Measurements from ENCODE around the gene DYNLT3. TPM values are rescaled to one million over a fixed set of nuclear protein-coding genes. Genes with fewer than 3 reads are reported as not detected.
A peak's percentile ranks its signal among the peaks of the same experiment; 100 is the strongest.

DYNLT3 gene
- polyA plus RNA-seq, 1 donor (not counting 4 experiments of a cell fraction or from before 2014, with no cell fraction given), result 37.3 TPM

- H4K20me1 ChIP-seq (ENCODE audit: control insufficient read depth, extremely low read depth, insufficient read depth, low read length), result no peaks in the 10 kb centered on the region
- no peaks in the 10 kb centered on the region for H3K36me3 ChIP-seq (ENCODE audit: control insufficient read depth in 2 of 2, extremely low read depth in 1 of 2, insufficient read depth in 2 of 2, low read length in 2 of 2)
- H3K4me2 ChIP-seq (ENCODE audit: control insufficient read depth, extremely low read depth, insufficient read depth, low read depth, low read length), result no peak overlapping the region
- no peak overlapping the region for H3K9ac ChIP-seq (ENCODE audit: control insufficient read depth, extremely low read depth, insufficient read depth, low read length)
- TF ChIP-seq CTCF (optimal IDR thresholded peaks at IDR 0.05 in 1 of 3, IDR thresholded peaks at IDR 0.05 in 1 of 3, conservative IDR thresholded peaks at IDR 0.05 in 1 of 3; ENCODE audit: extremely low read depth in 1 of 3, insufficient read depth in 2 of 3, low read length in 3 of 3), result no peak
- no peak for TF ChIP-seq EZH2 (IDR thresholded peaks at IDR 0.05; ENCODE audit: low read length)
- no peaks in the 10 kb centered on the region for H3K27me3 ChIP-seq (ENCODE audit: control insufficient read depth, extremely low read depth, insufficient read depth, low read length)
- H3K79me2 ChIP-seq (ENCODE audit: control insufficient read depth, insufficient read depth, low read length), result no peaks in the 10 kb centered on the region
- peaks cover 15% of the 10 kb centered on the region for H3K4me1 ChIP-seq (ENCODE audit: control insufficient read depth, extremely low read depth, insufficient read depth, low read length)
- no peaks in the 10 kb centered on the region for H3K9me3 ChIP-seq (ENCODE audit: control insufficient read depth, low read depth, low read length)
- no peak for FAIRE-seq
- H3K9me1 ChIP-seq (ENCODE audit: control insufficient read depth, extremely low read depth, insufficient read depth, low read length), result no peaks in the 10 kb centered on the region
- no peak overlapping the region for H3K27ac ChIP-seq (ENCODE audit: control insufficient read depth, insufficient read depth, low read length)
- DNase-seq (ENCODE audit: low read depth, low spot score), result no peak
- dilution Hi-C loops (cut with MboI; ENCODE audit: extremely low pct_ligation_motif_present, low sequenced_read_pairs), result no loop called here
- H2AFZ ChIP-seq (ENCODE audit: control insufficient read depth, low read length), result no peak overlapping the region
- H3K4me3 ChIP-seq (ENCODE audit: control insufficient read depth in 2 of 3, extremely low read depth in 1 of 3, insufficient read depth in 2 of 3, low read depth in 1 of 3, low read length in 3 of 3), result no peak overlapping the region
Observed at GRCh38 chrX:37873220-37873619, 25.8 kb upstream of the DYNLT3 start.

DNA sequence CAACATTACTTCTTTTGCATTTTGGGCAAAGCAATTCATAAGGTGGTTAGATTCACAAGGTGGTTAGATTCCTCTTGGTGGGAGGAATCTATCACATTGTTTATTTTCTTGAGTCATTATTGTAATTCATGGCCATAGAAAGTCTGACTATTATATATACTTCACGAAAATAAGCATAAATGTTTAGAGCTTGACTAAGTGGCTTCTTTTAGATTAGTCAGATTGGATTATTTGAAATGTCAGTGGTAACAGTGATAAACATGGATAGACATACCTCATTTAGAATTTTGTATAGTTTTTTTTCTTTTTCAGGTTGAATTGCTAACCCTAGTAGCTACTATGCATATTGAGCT is 24.9 kb upstream of the DYNLT3 start:
- Histone ChIP-seq H3K4me2 (ENCODE audit: control insufficient read depth, extremely low read depth, insufficient read depth, low read depth, low read length) (peak overlapping the region; percentile 71), H3K36me3 (ENCODE audit: control insufficient read depth in 2 of 2, extremely low read depth in 1 of 2, insufficient read depth in 2 of 2, low read length in 2 of 2) (no peaks in the 10 kb centered on the region), H3K79me2 (ENCODE audit: control insufficient read depth, insufficient read depth, low read length) (no peaks in the 10 kb centered on the region), H2AFZ (ENCODE audit: control insufficient read depth, low read length) (no peak overlapping the region), H3K9me1 (ENCODE audit: control insufficient read depth, extremely low read depth, insufficient read depth, low read length) (no peaks in the 10 kb centered on the region), H3K9ac (ENCODE audit: control insufficient read depth, extremely low read depth, insufficient read depth, low read length) (no peak overlapping the region), H3K9me3 (ENCODE audit: control insufficient read depth, low read depth, low read length) (no peaks in the 10 kb centered on the region), H3K4me1 (ENCODE audit: control insufficient read depth, extremely low read depth, insufficient read depth, low read length) (peaks cover 15% of the 10 kb centered on the region), H3K27ac (ENCODE audit: control insufficient read depth, insufficient read depth, low read length) (peak overlapping the region; percentile 47), H4K20me1 (ENCODE audit: control insufficient read depth, extremely low read depth, insufficient read depth, low read length) (no peaks in the 10 kb centered on the region), H3K27me3 (ENCODE audit: control insufficient read depth, extremely low read depth, insufficient read depth, low read length) (no peaks in the 10 kb centered on the region), H3K4me3 (ENCODE audit: control insufficient read depth in 2 of 3, extremely low read depth in 1 of 3, insufficient read depth in 2 of 3, low read depth in 1 of 3, low read length in 3 of 3) (no peak overlapping the region)
- DNase-seq (ENCODE audit: low read depth, low spot score), result no peak
- TF ChIP-seq CTCF (optimal IDR thresholded peaks at IDR 0.05 in 1 of 3, IDR thresholded peaks at IDR 0.05 in 1 of 3, conservative IDR thresholded peaks at IDR 0.05 in 1 of 3; ENCODE audit: extremely low read depth in 1 of 3, insufficient read depth in 2 of 3, low read length in 3 of 3) (no peak), EZH2 (IDR thresholded peaks at IDR 0.05; ENCODE audit: low read length) (no peak)
- dilution Hi-C loops (cut with MboI; ENCODE audit: extremely low pct_ligation_motif_present, low sequenced_read_pairs), result no loop called here
- no peak for FAIRE-seq

Data from keratinocyte (primary cell).